Esophagus (tissue), 2 donors: ENCODE results near the gene FCRL1. TPM values are rescaled to one million over a fixed set of nuclear protein-coding genes. Genes with fewer than 3 reads are reported as not detected.

Source experiments
- H3K27ac ChIP-seq, 2 donors: one replicate each; pipeline ENCODE4 v1.5.1; 2013; ENCODE audit warnings: low read depth in 2 of 2, mild to moderate bottlenecking in 2 of 2, inconsistent platforms in 1 of 2, low read length in 1 of 2, moderate library complexity in 1 of 2
- H3K27me3 ChIP-seq, 2 donors: one replicate each; pipeline ENCODE4 v1.6.1; 2013; ENCODE audit warnings: low read length in 2 of 2, control low read depth in 1 of 2, mild to moderate bottlenecking in 1 of 2; ENCODE audit not compliant: insufficient read depth in 2 of 2, control insufficient read depth in 1 of 2
- H3K36me3 ChIP-seq, 2 donors: one replicate each; pipeline ENCODE4 v1.6.1; 2013; ENCODE audit warnings: low read length in 1 of 2; ENCODE audit not compliant: control insufficient read depth in 2 of 2, insufficient read depth in 2 of 2
- H3K4me1 ChIP-seq, 2 donors: one replicate each; pipeline ENCODE4 v1.6.1; 2013; ENCODE audit warnings: low read length in 1 of 2; ENCODE audit not compliant: control insufficient read depth in 2 of 2, insufficient read depth in 2 of 2
- H3K4me3 ChIP-seq, 2 donors: one replicate each; pipeline ENCODE4 v1.5.1; 2013; ENCODE audit warnings: low read length in 2 of 2, mild to moderate bottlenecking in 2 of 2, low read depth in 1 of 2, moderate library complexity in 1 of 2
- H3K9me3 ChIP-seq, 2 donors: one replicate each; pipeline ENCODE4 v1.6.1; 2013; ENCODE audit warnings: mild to moderate bottlenecking in 2 of 2, low read depth in 1 of 2, low read length in 1 of 2, moderate library complexity in 1 of 2; ENCODE audit not compliant: control insufficient read depth in 2 of 2, insufficient read depth in 1 of 2
- WGBS, 2 donors: extraction: QIAGEN DNeasy Blood & Tissue Kit; methylation state at CpG; one replicate each; pipeline ENCODE4 v1.1.7; 2013; 5-methylcytosine and 5-hydroxymethylcytosine counted together
- polyA plus RNA-seq, 2 donors: library from polyadenylated mRNA; stranded (reverse); fragments of 200-250 nt; gene quantifications; one replicate each; pipeline ENCODE4 v1.2.3, GENCODE V29; 2013
- donor health status: healthy with polysubstance abuse.
- donor health status: Bipolar disorder and iron deficiency.

Gene FCRL1
- under 1 TPM in 1 of 2 donors, not detected in 1; 0.04 TPM for polyA plus RNA-seq

GRCh38 chr1:157819896-157820295 lies at the start of gene FCRL1:
Gene FCRL1 (minus strand): TSS chr1:157820120. CDS start chr1:157820037, 83 bp downstream.
- no peak within 1 kb of the TSS for H3K27ac ChIP-seq
- no peaks in the 10 kb centered on the region for H3K27me3 ChIP-seq
- H3K9me3 ChIP-seq, result no peaks in the 10 kb centered on the region
- WGBS, 2 donors, result 68 to 73% methylated on average over 3 of the region's 3 CpGs
- no peak within 1 kb of the TSS for H3K4me3 ChIP-seq
- no peaks in the 10 kb centered on the region for H3K4me1 ChIP-seq
- H3K36me3 ChIP-seq, result no peaks in the 10 kb centered on the region

GRCh38 chr1:157868654-157869053 lies 48.7 kb upstream of the FCRL1 start:
- Histone ChIP-seq H3K27me3 (no peaks in the 10 kb centered on the region), H3K27ac (no peak overlapping the region), H3K4me3 (no peak overlapping the region), H3K4me1 (no peaks in the 10 kb centered on the region), H3K9me3 (no peaks in the 10 kb centered on the region), H3K36me3 (no peaks in the 10 kb centered on the region)
- 69 to 78% methylated on average over 1 of the region's 1 CpG for WGBS, 2 donors

GRCh38 chr1:157862114-157863070 lies 42.5 kb upstream of the FCRL1 start:
- H3K9me3 ChIP-seq, result peaks cover 0 to 2% of the 10 kb centered on the region in 2 donors
- no peaks in the 10 kb centered on the region for H3K4me1 ChIP-seq
- no peak overlapping the region for H3K4me3 ChIP-seq
- no peaks in the 10 kb centered on the region for H3K27me3 ChIP-seq
- 75 to 77% methylated on average over 6 of the region's 6 CpGs for WGBS, 2 donors
- H3K27ac ChIP-seq, result no peak overlapping the region
- no peaks in the 10 kb centered on the region for H3K36me3 ChIP-seq

GRCh38 chr1:157856538-157856937 lies 36.6 kb upstream of the FCRL1 start:
- 79 to 86% methylated on average over 2 of the region's 2 CpGs for WGBS, 2 donors
- Histone ChIP-seq H3K36me3 (no peaks in the 10 kb centered on the region), H3K9me3 (no peaks in the 10 kb centered on the region), H3K27me3 (no peaks in the 10 kb centered on the region), H3K27ac (no peak overlapping the region), H3K4me3 (no peak overlapping the region), H3K4me1 (no peaks in the 10 kb centered on the region)

- Histone ChIP-seq H3K27me3 (no peaks in the 10 kb centered on the region), H3K36me3 (no peaks in the 10 kb centered on the region), H3K27ac (no peak overlapping the region), H3K4me3 (no peak overlapping the region), H3K4me1 (no peaks in the 10 kb centered on the region), H3K9me3 (no peaks in the 10 kb centered on the region)
- 57 to 62% methylated on average over 3 of the region's 3 CpGs for whole genome bisulfite sequencing, 2 donors
Observed at GRCh38 chr1:157852476-157852875, 32.6 kb upstream of the FCRL1 start.

GRCh38 chr1:157849229-157849875 lies 29.4 kb upstream of the FCRL1 start:
- Histone ChIP-seq H3K4me3 (no peak overlapping the region), H3K4me1 (no peaks in the 10 kb centered on the region), H3K27me3 (no peaks in the 10 kb centered on the region), H3K27ac (no peak overlapping the region), H3K9me3 (no peaks in the 10 kb centered on the region), H3K36me3 (no peaks in the 10 kb centered on the region)
- WGBS, 2 donors, result 80 to 94% methylated on average over 2 of the region's 2 CpGs

- Histone ChIP-seq H3K36me3 (no peaks in the 10 kb centered on the region), H3K4me3 (no peak overlapping the region), H3K27me3 (no peaks in the 10 kb centered on the region), H3K27ac (no peak overlapping the region), H3K4me1 (no peaks in the 10 kb centered on the region), H3K9me3 (no peaks in the 10 kb centered on the region)
- WGBS, 2 donors, result 64 to 75% methylated on average over 4 of the region's 4 CpGs
Observed at GRCh38 chr1:157844089-157844830, 24.3 kb upstream of the FCRL1 start.

GRCh38 chr1:157842939-157843338 lies 23.0 kb upstream of the FCRL1 start:
- Histone ChIP-seq H3K9me3 (no peaks in the 10 kb centered on the region), H3K4me1 (no peaks in the 10 kb centered on the region), H3K36me3 (no peaks in the 10 kb centered on the region), H3K4me3 (no peak overlapping the region), H3K27ac (no peak overlapping the region), H3K27me3 (no peaks in the 10 kb centered on the region)
- 71 to 77% methylated on average over 1 of the region's 1 CpG for WGBS, 2 donors

- no peaks in the 10 kb centered on the region for H3K9me3 ChIP-seq
- no peak within 1 kb of the TSS for H3K4me3 ChIP-seq
- H3K27me3 ChIP-seq, result no peaks in the 10 kb centered on the region
- H3K36me3 ChIP-seq, result no peaks in the 10 kb centered on the region
- 58 to 64% methylated on average over 3 of the region's 3 CpGs for WGBS, 2 donors
- H3K27ac ChIP-seq, result no peak within 1 kb of the TSS
- H3K4me1 ChIP-seq, result no peaks in the 10 kb centered on the region
Observed at GRCh38 chr1:157841708-157842107, 21.8 kb upstream of the FCRL1 start, which contains the start of gene CD5L. Gene CD5L (minus strand): TSS chr1:157841808. CDS start chr1:157841701, 107 bp downstream.
